Peyer's patch (tissue), 4 donors: ENCODE data around the gene ADGRD1.

ENCODE experiments used
- POLR2A ChIP-seq, 2 donors: fragments of 450-650 bp; IDR thresholded peaks; one replicate each; pipeline ENCODE4 v1.5.1; 2017; ENCODE audit warnings: antibody characterized with exemption in 2 of 2, mild to moderate bottlenecking in 2 of 2, moderate library complexity in 2 of 2
- TF ChIP-seq, protein P1 (sequence below), 6 experiments: fragments of 450-650 bp in 4 of 6; fragments of 200-600 bp in 2 of 6; sonication (generic) in 1 of 6; IDR thresholded peaks; one replicate each; pipeline ENCODE4 v1.5.1; 2017 to 2019; ENCODE audit warnings: antibody characterized with exemption in 6 of 6, mild to moderate bottlenecking in 3 of 6, moderate library complexity in 1 of 6

DNA sequence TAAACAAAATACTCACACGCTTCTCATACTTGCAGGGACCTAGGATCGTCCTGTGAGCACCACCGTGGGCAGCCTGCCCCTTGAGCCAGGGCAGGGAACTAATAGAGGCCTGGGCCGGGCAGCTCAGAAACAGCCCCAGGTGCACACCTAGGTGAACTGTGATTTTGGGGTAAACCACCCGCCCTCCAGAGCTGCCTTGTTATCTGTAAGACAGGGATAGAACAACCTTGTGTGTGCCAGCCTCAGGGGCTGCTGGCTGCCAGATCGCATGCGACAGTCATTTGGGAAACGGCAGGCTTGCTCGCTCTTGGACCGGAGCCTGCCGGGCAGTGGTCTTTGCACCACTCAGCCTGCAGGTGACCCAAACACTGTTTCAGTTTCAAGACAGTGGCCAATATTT lies 86.8 kb downstream of the ADGRD1 start:
- TF ChIP-seq, protein P1, sequence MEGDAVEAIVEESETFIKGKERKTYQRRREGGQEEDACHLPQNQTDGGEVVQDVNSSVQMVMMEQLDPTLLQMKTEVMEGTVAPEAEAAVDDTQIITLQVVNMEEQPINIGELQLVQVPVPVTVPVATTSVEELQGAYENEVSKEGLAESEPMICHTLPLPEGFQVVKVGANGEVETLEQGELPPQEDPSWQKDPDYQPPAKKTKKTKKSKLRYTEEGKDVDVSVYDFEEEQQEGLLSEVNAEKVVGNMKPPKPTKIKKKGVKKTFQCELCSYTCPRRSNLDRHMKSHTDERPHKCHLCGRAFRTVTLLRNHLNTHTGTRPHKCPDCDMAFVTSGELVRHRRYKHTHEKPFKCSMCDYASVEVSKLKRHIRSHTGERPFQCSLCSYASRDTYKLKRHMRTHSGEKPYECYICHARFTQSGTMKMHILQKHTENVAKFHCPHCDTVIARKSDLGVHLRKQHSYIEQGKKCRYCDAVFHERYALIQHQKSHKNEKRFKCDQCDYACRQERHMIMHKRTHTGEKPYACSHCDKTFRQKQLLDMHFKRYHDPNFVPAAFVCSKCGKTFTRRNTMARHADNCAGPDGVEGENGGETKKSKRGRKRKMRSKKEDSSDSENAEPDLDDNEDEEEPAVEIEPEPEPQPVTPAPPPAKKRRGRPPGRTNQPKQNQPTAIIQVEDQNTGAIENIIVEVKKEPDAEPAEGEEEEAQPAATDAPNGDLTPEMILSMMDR (IDR thresholded peaks at IDR 0.05): no peak
- TF ChIP-seq POLR2A (IDR thresholded peaks at IDR 0.05): no peak
